GM12891 (cell line): ENCODE measurements around the gene SELENOH.

Experiments used
- PAX5 ChIP-seq: IDR thresholded peaks from 2 replicates; pipeline ENCODE4 v1.6.1; 2011; ENCODE audit warnings: low read length, moderate library complexity, mild to moderate bottlenecking; ENCODE audit not compliant: insufficient read depth, severe bottlenecking
- POLR2A ChIP-seq: IDR thresholded peaks from 2 replicates; pipeline ENCODE4 v1.6.1; 2011; ENCODE audit warnings: low read depth, low read length, control low read depth
- POLR2AphosphoS5 ChIP-seq: IDR thresholded peaks from 2 replicates; pipeline ENCODE4 v1.6.1; 2011; ENCODE audit warnings: low read depth, low read length, control low read depth
- SPI1 ChIP-seq: IDR thresholded peaks from 2 replicates; pipeline ENCODE4 v1.6.1; 2011; ENCODE audit warnings: low read depth, low read length, control low read depth
- TAF1 ChIP-seq: IDR thresholded peaks from 2 replicates; pipeline ENCODE4 v1.6.1; 2011; ENCODE audit warnings: low read depth, low read length, control low read depth

DNA sequence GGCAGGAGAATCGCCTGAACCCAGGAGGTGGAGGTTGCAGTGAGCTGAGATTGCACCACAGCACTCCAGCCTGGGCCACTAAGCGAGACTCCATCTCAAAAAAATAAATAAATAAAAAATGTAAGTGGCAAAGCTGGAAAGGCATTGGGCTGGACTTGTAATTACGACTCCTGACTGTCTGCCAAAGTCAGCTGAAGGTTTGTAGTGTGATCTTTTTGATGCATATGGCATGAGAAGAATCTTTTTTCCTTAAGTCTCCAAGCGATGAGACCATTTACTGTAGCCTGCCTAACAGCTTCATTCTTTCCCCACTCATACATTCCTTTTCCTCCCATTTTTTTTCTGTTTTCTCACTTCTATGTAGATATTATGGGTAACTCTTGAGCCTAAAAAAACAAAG lies 45.1 kb downstream of the SELENOH start:
- TF ChIP-seq POLR2A (no peak), POLR2AphosphoS5 (no peak), TAF1 (no peak), PAX5 (no peak), SPI1 (no peak)
